ENCODE data around the gene AQP2. TPM values are rescaled to one million over a fixed set of nuclear protein-coding genes. Genes with fewer than 3 reads are reported as not detected.

The AQP2 gene
- total RNA-seq, 1 donor from 2014 or later, result not detected

- Mint-ChIP-seq H3K9me3 (no peaks in the 10 kb centered on the region), H3K4me3 (no peak overlapping the region), H3K4me1 (peaks cover 2% of the 10 kb centered on the region), H3K36me3 (ENCODE audit: low read depth) (no peaks in the 10 kb centered on the region), H3K27ac (ENCODE audit: unreplicated experiment) (no peak overlapping the region), H3K27me3 (ENCODE audit: low read depth) (no peaks in the 10 kb centered on the region)
- DNase-seq (ENCODE audit: low read depth, low spot score), result no peak
- no peak for TF ChIP-seq CTCF (conservative IDR thresholded peaks at IDR 0.05)
These were observed 1.1 kb downstream of the AQP2 start for GRCh38 chr12:49951411-49952240.

GRCh38 chr12:49952391-49953055 is 2.0 kb downstream of the AQP2 start:
- no peak for TF ChIP-seq CTCF (conservative IDR thresholded peaks at IDR 0.05)
- Mint-ChIP-seq H3K27ac (ENCODE audit: unreplicated experiment) (no peak overlapping the region), H3K36me3 (ENCODE audit: low read depth) (no peaks in the 10 kb centered on the region), H3K4me3 (no peak overlapping the region), H3K27me3 (ENCODE audit: low read depth) (no peaks in the 10 kb centered on the region), H3K9me3 (no peaks in the 10 kb centered on the region), H3K4me1 (peaks cover 4% of the 10 kb centered on the region)
- DNase-seq (ENCODE audit: low read depth, low spot score), result no peak

- Mint-ChIP-seq H3K27me3 (ENCODE audit: low read depth) (no peaks in the 10 kb centered on the region), H3K4me1 (peaks cover 4% of the 10 kb centered on the region), H3K36me3 (ENCODE audit: low read depth) (no peaks in the 10 kb centered on the region), H3K4me3 (no peak overlapping the region), H3K9me3 (no peaks in the 10 kb centered on the region), H3K27ac (ENCODE audit: unreplicated experiment) (no peak overlapping the region)
- no peak for DNase-seq (ENCODE audit: low read depth, low spot score)
- TF ChIP-seq CTCF (conservative IDR thresholded peaks at IDR 0.05), result no peak
These were observed 2.6 kb downstream of the AQP2 start for GRCh38 chr12:49953151-49953550.

GRCh38 chr12:49953961-49954846 is 3.7 kb downstream of the AQP2 start:
- DNase-seq (ENCODE audit: low read depth, low spot score), result no peak
- H3K27me3 Mint-ChIP-seq (ENCODE audit: low read depth), result peaks cover 4% of the 10 kb centered on the region
- no peaks in the 10 kb centered on the region for H3K36me3 Mint-ChIP-seq (ENCODE audit: low read depth)
- TF ChIP-seq CTCF (conservative IDR thresholded peaks at IDR 0.05), result no peak
- H3K27ac Mint-ChIP-seq (ENCODE audit: unreplicated experiment), result no peak overlapping the region
- peaks cover 11% of the 10 kb centered on the region for H3K4me1 Mint-ChIP-seq
- H3K4me3 Mint-ChIP-seq, result no peak overlapping the region
- H3K9me3 Mint-ChIP-seq, result no peaks in the 10 kb centered on the region

Measured in neural crest cell (in vitro differentiated cells).